Neuronal stem cell (in vitro differentiated cells): ENCODE measurements around the gene PDXDC1.
"Not testable (repeated sequence)": the region's sequence is repeated elsewhere in the genome, so short reads cannot be mapped to it uniquely, and the experiment has no call there.

Experiments used
- DNase-seq: peaks from one replicate; pipeline ENCODE4 v3.0.0-alpha.2; 2013; ENCODE audit warnings: low spot score
- H2AFZ ChIP-seq: one replicate; pipeline ENCODE4 v1.6.1; 2013; ENCODE audit warnings: mild to moderate bottlenecking, low read length, inconsistent platforms
- H2AK5ac ChIP-seq: 2 replicates; pipeline ENCODE4 v1.6.1; 2013; ENCODE audit warnings: low read depth, mild to moderate bottlenecking, inconsistent platforms, low read length, moderate library complexity, mixed read lengths
- H2BK120ac ChIP-seq: 2 replicates; pipeline ENCODE4 v1.6.1; 2013; ENCODE audit warnings: low read depth, mild to moderate bottlenecking, inconsistent platforms, low read length, moderate library complexity, mixed read lengths
- H2BK12ac ChIP-seq: one replicate; pipeline ENCODE4 v1.6.1; 2013; ENCODE audit warnings: low read length, inconsistent platforms
- H2BK15ac ChIP-seq: 2 replicates; pipeline ENCODE4 v1.6.1; 2013; ENCODE audit warnings: mild to moderate bottlenecking, low read length, inconsistent platforms, mixed read lengths
- H2BK5ac ChIP-seq: one replicate; pipeline ENCODE4 v1.6.1; 2013; ENCODE audit warnings: inconsistent platforms, mild to moderate bottlenecking, low read length, moderate library complexity
- H3K14ac ChIP-seq: one replicate; pipeline ENCODE4 v1.6.1; 2013; ENCODE audit warnings: low read length, inconsistent platforms
- H3K18ac ChIP-seq: 2 replicates; pipeline ENCODE4 v1.6.1; 2013; ENCODE audit warnings: low read length, inconsistent platforms
- H3K23ac ChIP-seq: 2 replicates; pipeline ENCODE4 v1.6.1; 2013; ENCODE audit warnings: low read depth, mild to moderate bottlenecking, mixed read lengths, low read length, inconsistent platforms; ENCODE audit not compliant: poor library complexity
- H3K27ac ChIP-seq: replicated peaks from 3 replicates; pipeline ENCODE4 v1.5.1; 2013; ENCODE audit warnings: low read length, inconsistent platforms
- H3K27me3 ChIP-seq, 3 experiments: 2 replicates each; pipeline ENCODE4 v1.6.1; 2013; ENCODE audit warnings: low read length in 3 of 3, mild to moderate bottlenecking in 2 of 3, inconsistent platforms in 1 of 3, low read depth in 1 of 3, mixed read lengths in 1 of 3, moderate library complexity in 1 of 3; ENCODE audit not compliant: control insufficient read depth in 3 of 3, insufficient read depth in 3 of 3
- H3K36me3 ChIP-seq, 2 donors: replicated peaks in 1 of 2; 2 replicates each; pipeline ENCODE4 v1.6.1; 2013; ENCODE audit warnings: low read length in 2 of 2; ENCODE audit not compliant: control insufficient read depth in 2 of 2, insufficient read depth in 2 of 2
- H3K4ac ChIP-seq: 2 replicates; pipeline ENCODE4 v1.6.1; 2013; ENCODE audit warnings: inconsistent platforms, mild to moderate bottlenecking, low read length, moderate library complexity
- H3K4me1 ChIP-seq, 2 donors: 1 replicate in 1 of 2; 2 replicates in 1 of 2; pipeline ENCODE4 v1.6.1; 2013; ENCODE audit warnings: low read length in 2 of 2, low read depth in 1 of 2; ENCODE audit not compliant: control insufficient read depth in 2 of 2, insufficient read depth in 1 of 2
- H3K4me2 ChIP-seq: one replicate; pipeline ENCODE4 v1.6.1; 2013; ENCODE audit warnings: mild to moderate bottlenecking, low read length, inconsistent platforms; ENCODE audit not compliant: insufficient read depth, poor library complexity, severe bottlenecking
- H3K4me3 ChIP-seq, 2 donors: 2 replicates each; pipeline ENCODE4 v1.5.1; 2013; ENCODE audit warnings: low read length in 2 of 2, mild to moderate bottlenecking in 2 of 2, inconsistent platforms in 1 of 2, moderate library complexity in 1 of 2
- H3K79me1 ChIP-seq: one replicate; pipeline ENCODE4 v1.6.1; 2013; ENCODE audit warnings: low read depth, mild to moderate bottlenecking, inconsistent platforms, low read length, moderate library complexity
- H3K9ac ChIP-seq: one replicate; pipeline ENCODE4 v1.6.1; 2013; ENCODE audit warnings: mild to moderate bottlenecking, low read depth, low read length, inconsistent platforms; ENCODE audit not compliant: poor library complexity
- H3K9me3 ChIP-seq, 2 donors: replicated peaks in 1 of 2; 2 replicates each; pipeline versions ENCODE3 to v1.6.1; 2013; ENCODE audit warnings: low read length in 2 of 2, mild to moderate bottlenecking in 2 of 2, inconsistent platforms in 1 of 2, low read depth in 1 of 2, mixed read lengths in 1 of 2, moderate library complexity in 1 of 2; ENCODE audit not compliant: control insufficient read depth in 2 of 2, insufficient read depth in 1 of 2
- H4K8ac ChIP-seq: one replicate; pipeline ENCODE4 v1.6.1; 2013; ENCODE audit warnings: low read depth, mild to moderate bottlenecking, inconsistent platforms, low read length, moderate library complexity
- H4K91ac ChIP-seq: one replicate; pipeline ENCODE4 v1.6.1; 2013; ENCODE audit warnings: low read length, low read depth, mild to moderate bottlenecking, inconsistent platforms; ENCODE audit not compliant: poor library complexity
- WGBS, 2 donors: extraction: QIAGEN DNeasy Blood & Tissue Kit; methylation state at CpG; one replicate each; pipeline ENCODE4 v1.1.7; 2013; ENCODE audit warnings: missing lambda C conversion rate in 2 of 2, mixed read lengths in 1 of 2; ENCODE audit not compliant: insufficient read length in 2 of 2, insufficient replicate concordance in 1 of 2; ENCODE audit errors: extremely low coverage in 2 of 2; 5-methylcytosine and 5-hydroxymethylcytosine counted together

PDXDC1 gene

GRCh38 chr16:15130256-15130932 lies 155.6 kb downstream of the PDXDC1 start:
- no CpG with 5 or more reads among the region's 37 CpGs for WGBS, 2 donors
- H2AFZ ChIP-seq, H4K8ac ChIP-seq, H2BK15ac ChIP-seq, H2BK120ac ChIP-seq, H2AK5ac ChIP-seq, H3K27me3 ChIP-seq, H3K23ac ChIP-seq, H3K4me2 ChIP-seq, H3K36me3 ChIP-seq, H3K4me3 ChIP-seq, H3K4me1 ChIP-seq, H3K4ac ChIP-seq, H2BK12ac ChIP-seq, H4K91ac ChIP-seq, H3K9me3 ChIP-seq, H3K18ac ChIP-seq, H3K79me1 ChIP-seq, H3K27ac ChIP-seq, DNase-seq, H3K9ac ChIP-seq, H3K14ac ChIP-seq, H2BK5ac ChIP-seq: not testable (repeated sequence)

DNA sequence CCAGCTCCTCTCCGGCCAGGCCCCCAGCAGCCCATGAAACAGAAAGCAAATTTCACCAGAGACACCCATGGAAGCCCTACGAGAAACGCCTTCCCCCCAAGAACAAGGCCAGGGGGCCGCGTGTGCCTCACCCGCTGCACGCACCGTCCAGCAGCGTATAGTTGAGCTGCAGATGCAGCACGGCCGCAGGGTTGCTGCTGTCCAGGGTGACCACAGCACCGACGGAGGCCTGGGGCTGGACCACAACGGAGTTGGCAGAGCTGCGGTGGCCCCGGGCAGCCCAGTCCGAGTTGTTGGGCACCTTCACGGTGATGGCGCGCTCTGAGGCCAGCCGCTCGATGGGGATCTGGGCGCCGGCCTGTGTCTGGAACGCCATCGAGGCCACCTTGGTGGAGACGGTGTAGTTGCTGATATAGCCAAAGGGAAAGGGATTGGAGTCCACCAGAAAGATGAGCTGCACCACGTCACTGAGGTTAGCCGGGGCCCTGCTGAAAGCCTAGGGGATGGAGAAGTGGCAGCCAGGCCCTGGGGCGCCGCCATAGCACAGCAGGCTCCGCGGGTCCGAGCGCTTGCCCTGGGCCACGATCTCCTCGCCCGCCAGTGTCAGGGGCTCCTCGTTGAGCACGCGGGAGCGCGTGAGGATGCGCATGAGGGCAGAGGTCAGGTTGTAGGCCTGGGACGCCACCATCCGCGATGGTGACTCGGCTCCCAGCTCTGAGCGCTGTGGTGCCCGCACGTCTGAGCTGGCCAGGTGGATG lies 156.3 kb downstream of the PDXDC1 start:
- H4K8ac ChIP-seq, DNase-seq, H2AFZ ChIP-seq, H3K14ac ChIP-seq, H3K23ac ChIP-seq, H2BK5ac ChIP-seq, H3K4me3 ChIP-seq, H2BK120ac ChIP-seq, H4K91ac ChIP-seq, H3K79me1 ChIP-seq, H2AK5ac ChIP-seq, H3K4me2 ChIP-seq, H2BK15ac ChIP-seq, H3K4ac ChIP-seq, H3K4me1 ChIP-seq, H2BK12ac ChIP-seq, H3K9me3 ChIP-seq, H3K18ac ChIP-seq, H3K27me3 ChIP-seq, H3K9ac ChIP-seq, H3K36me3 ChIP-seq, H3K27ac ChIP-seq: not testable (repeated sequence)
- WGBS, 2 donors, result no CpG with 5 or more reads among the region's 51 CpGs

DNA sequence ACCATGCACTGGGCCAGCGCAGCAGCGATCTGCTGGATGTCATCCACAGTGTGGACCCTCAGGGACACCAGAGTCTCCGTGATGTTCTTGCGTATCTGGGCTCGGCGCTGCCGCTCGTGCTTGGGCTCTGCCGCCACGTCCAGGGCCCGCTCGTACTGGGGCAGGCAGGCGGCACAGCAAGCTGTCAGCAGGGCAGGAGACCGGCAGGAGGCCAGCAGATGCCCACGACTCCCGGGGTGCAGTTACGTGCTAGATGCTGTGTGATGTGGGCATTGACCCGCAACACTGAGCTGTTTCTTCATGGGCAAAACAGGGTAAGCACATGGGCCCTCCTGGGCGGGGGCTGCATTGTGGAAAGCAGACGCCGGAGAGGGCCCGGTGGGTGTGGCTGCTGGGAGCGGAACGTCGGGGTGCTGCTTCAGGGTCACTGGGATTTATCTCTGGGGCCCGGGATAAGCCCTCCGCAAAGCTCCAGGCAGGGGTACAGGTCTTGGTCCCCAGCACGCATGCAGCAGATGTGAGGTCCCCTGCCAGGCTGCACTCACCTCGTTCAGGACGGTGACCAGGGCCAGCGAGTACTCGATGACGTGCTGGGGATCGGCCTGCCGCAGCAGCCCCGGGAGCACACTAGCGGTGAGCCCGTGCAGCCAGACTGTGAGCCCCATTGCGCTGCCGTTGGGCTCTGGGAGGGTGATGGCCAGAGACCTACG lies 158.0 kb downstream of the PDXDC1 start:
- not testable (repeated sequence) for DNase-seq, H3K27me3 ChIP-seq, H3K18ac ChIP-seq, H3K4me2 ChIP-seq, H3K9ac ChIP-seq, H2AFZ ChIP-seq, H2BK120ac ChIP-seq, H3K4ac ChIP-seq, H2BK12ac ChIP-seq, H3K4me1 ChIP-seq, H3K27ac ChIP-seq, H4K8ac ChIP-seq, H4K91ac ChIP-seq, H3K4me3 ChIP-seq, H2AK5ac ChIP-seq, H2BK15ac ChIP-seq, H3K9me3 ChIP-seq, H3K36me3 ChIP-seq, H3K14ac ChIP-seq, H3K79me1 ChIP-seq, H3K23ac ChIP-seq, H2BK5ac ChIP-seq
- WGBS, 2 donors, result no CpG with 5 or more reads among the region's 41 CpGs

DNA sequence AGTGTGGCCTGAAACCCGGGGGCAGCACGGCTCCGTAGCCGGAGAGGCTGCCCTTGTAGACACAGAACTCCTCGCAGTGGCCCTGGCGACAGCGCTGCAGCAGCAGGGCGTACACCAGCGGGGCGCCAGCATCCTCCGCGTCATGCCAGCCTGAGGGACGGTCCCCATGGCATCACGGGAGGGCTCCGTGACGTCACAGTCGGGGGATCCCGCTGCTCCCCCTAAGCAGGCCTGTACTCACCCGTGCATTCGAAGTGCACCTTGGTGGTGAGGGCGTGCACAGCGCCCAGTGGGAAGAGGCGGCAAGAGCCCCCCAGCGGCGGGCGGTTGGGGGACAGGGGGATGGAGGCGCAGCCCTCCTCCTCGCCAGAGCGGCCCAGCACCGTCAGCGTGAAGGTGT lies 158.7 kb downstream of the PDXDC1 start:
- no CpG with 5 or more reads among the region's 31 CpGs for WGBS, 2 donors
- DNase-seq, H3K23ac ChIP-seq: not testable (repeated sequence)

More for the DNA sequence above, 158.7 kb downstream of the PDXDC1 start:
- not testable (repeated sequence) for H3K4me1 ChIP-seq, H3K4ac ChIP-seq, H3K79me1 ChIP-seq, H3K14ac ChIP-seq, H2BK12ac ChIP-seq, H2BK15ac ChIP-seq, H2AK5ac ChIP-seq, H3K9ac ChIP-seq, H2BK5ac ChIP-seq, H3K36me3 ChIP-seq, H3K9me3 ChIP-seq, H3K4me3 ChIP-seq, H4K91ac ChIP-seq, H3K27me3 ChIP-seq, H2AFZ ChIP-seq, H3K4me2 ChIP-seq, H4K8ac ChIP-seq, H3K18ac ChIP-seq, H3K27ac ChIP-seq, H2BK120ac ChIP-seq
